GM18909 (cell line): Measurements from ENCODE around the gene SATB1.

ENCODE experiments used
- ATAC-seq: cut with Tn5 transposase; IDR thresholded peaks from one replicate; pipeline ENCODE4 v1.9.1; 2021; ENCODE audit warnings: mild to moderate bottlenecking; ENCODE audit not compliant: unreplicated experiment, poor library complexity

Gene SATB1

DNA sequence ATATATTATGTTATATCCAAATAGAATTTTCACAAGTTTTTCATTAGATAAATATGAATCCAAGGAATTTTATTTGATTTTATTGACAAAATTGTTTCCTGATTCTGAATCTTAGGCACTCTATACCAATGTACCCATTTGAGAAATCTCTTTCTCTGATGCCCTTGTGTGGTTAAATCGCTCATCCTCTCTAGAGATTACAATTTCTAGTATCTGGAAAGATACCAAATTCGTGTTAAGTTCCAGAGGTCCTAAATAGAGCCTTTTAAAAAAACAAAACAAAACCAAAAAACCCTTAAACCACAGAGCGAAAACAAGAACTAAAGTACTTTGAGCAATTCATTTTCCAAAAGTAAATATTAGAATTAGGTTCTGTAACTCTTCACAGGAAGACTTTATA lies 20.0 kb downstream of the SATB1 start:
- ATAC-seq = no peak

DNA sequence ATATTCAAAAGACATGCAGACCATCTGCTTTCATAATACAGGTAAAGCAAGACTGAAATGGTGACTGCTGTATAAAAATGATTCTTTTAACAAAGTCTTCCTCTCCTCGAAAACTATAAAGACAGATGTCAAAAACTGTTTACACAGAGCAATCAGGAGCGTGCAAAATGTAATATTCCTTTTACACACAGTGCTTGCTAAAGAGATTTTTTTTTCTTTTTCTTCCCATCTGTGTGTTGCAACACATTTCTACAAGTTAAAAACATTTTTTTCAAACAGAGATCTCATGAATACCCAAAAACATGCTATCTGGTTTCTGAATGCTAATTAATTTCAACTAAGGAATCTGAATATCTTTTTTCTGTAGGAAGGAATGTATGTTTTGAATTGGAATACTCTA lies 22.1 kb downstream of the SATB1 start:
- ATAC-seq = no peak

DNA sequence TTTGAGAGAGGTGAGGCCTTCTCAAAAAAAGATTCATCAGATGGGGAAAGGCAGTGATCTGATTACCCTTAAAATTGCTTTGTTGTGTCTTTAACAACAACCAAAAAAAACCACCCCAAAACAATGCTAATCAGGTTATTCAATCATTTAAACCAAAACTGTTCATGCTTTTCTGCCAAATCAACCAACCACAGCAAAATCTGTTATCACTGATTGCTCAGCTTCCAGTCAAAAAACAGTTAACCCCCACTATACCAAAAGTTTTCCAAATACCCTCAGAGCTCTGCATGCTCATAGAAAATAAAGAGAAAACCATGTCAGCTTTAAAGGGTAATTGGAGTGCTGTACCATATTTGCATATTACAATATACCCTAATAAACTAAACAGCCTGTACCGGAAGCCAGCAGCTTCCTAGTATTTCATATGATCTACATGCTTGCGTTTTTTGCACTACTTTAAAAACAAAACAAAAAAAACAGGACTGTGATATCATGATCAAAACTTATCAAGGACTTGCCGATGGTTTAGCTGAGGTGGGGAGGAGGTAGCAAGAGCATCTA lies 22.8 kb downstream of the SATB1 start:
- no peak for ATAC-seq

DNA sequence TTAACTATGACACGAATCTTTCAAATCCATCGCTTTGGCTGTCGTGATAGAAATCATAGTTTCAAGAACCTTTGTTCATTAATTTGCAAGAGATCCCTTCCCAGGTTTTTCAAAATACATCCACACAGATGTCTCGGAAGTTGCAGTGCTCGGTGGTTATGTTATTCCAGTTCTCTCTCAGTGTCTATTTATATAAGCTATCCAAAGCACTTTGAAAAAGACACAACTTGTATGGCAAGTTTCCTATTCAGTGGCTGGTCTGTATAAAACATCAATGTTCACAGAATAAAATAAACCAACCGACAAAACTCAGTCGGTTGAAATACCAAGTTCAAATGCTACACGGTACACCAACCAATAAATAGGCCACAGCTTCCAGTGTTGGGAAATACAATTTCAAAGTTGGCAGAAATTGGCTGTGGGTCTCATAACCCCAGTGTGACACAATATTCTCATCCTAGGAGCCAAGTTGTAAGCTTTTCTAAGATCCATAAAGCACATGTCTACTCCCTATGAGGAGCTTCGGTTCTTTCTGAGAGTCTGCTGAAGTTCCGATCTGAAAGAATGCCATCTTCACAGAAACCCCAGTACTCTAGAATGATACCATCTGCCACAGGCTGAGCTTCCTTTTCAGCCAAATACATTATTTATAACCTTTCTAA lies 23.7 kb downstream of the SATB1 start:
- ATAC-seq = no peak

DNA sequence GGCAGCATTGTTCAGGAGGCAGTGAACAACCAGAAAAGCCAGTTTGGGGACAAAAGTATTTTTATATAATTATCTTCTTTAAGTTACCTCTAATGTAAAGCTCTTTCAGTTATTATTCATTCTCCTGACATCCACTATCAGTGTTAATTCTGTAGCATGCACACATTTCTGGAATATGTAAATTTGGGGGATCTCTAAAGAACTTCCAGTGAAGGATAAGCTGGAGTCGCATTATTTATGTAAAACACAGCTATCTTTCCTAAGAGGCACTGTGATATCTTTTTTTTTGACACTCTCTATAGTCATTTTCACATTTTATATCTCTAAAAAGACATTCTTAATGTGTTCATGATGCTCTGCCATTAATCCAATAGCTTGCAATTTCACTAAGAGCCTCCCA lies 26.7 kb downstream of the SATB1 start:
- ATAC-seq = no peak

DNA sequence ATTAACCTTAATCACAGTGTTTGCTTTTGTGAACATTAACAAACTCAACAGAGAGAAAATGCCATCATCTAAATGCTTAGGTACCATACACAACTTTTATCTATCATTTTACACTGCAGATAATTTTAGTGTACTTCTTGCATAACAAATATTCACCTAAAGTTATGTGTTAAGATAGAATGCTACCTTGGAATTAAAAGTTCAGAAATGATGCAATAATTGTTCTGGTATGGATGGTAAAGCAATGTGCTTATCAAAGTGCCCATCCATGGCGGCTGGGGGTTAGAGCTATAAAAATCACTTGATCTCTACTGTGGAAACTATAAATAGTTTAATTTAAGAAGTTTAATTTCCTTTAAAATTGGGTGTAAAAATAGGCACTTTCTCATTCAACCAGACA lies 28.7 kb downstream of the SATB1 start:
- ATAC-seq = no peak

DNA sequence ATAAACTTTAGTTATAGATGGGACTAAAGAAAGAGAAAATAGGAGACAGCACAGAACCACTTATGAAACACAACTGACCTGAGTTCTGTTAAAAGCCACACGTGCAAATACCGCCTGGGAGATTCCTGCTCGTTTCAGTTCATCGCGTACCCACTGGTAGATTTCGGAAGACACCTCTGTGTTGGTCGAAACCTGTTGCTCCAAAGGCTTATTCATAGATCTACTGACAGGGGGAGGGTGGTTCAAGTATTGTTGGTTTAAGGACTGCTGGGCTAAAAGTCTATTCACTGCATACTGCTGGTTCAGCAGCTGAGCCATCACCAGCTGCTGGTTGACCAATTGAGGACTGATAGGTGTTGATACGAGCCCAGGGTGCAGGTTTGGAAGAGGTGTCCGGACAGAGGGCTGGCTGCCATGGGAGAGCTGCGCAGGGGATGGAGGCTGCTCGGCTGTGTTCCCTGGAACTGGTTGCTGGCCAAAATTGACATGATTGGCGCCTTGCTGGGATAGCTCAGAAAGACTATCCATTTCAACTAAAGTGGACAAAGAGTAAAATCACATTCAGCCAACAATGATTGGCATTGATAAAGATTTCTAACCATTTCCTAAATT lies 30.6 kb downstream of the SATB1 start:
- ATAC-seq = no peak

DNA sequence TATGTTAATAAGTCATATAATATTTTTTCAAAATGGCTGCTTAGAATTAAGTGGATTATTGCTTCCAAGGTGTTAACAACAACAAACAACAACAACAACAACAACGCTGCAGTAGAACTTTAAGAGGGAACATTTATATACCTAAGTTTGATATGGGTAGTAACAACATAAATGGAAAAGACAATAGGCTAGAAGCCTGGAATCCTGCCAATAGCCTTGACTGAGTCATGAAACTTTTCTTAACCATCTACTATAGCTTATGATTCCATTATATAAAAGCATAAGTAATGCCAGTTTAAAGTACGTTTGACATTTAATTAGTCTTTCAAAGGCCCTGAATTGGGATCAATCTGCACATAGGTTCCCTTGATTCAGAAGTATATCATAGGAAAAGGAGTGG lies 31.2 kb downstream of the SATB1 start:
- ATAC-seq = no peak

DNA sequence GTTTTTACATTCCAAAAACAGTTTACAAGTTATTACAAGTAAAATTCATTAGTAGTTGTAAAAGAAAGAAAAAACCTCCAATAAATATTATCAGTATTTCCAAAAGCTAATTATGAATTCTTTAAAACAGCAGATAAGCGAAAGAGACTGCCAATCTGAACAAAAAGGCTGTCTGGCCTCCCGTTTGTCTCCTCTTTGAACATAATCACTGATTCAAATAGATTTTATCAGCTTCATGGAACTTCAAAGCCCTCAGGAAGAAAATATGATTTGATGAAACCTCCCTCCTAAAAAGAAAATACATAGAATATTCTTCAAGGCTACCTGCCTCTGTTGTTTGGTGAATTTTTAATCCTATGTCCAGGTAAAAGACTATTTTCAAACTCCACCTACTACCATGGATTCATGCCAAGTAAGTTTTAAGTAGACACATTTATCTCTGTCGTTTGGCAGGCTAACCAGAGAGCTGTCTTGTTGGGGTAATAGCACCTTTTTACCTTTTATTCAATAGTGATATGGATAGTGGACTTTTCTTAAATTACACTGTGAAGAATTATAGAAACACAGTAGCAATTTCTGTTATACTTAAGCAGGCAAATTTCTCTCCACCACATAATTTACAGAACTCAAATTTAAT lies 35.0 kb downstream of the SATB1 start:
- no peak for ATAC-seq

DNA sequence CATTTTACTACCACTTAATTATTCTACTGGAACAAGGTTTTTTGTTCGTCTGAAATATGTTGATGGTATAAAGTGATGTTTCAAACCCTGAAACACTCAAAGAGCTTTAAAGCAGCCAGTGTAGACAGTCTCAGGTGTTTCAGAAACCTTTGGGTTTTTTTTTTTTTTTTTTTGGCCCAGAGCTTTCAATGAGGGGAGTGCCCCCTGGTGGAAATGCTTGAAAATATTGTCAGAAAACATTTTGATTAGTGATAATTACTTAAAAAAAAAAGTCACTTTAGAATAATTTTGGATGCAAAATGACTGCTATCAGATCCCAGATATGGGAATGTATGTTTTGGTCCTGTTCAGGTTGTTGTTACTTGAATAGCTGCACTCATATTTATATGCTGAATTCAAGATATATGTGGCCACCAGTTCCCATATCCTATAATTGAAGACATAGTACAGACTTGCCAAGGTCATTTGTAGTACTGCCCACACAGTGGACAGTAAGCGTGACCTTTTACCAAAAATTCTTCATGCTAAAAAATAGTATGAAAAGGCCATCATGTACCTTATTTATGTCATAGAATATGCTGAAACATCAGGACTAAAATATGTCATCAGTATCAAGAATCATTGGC lies 35.9 kb downstream of the SATB1 start:
- ATAC-seq = no peak

DNA sequence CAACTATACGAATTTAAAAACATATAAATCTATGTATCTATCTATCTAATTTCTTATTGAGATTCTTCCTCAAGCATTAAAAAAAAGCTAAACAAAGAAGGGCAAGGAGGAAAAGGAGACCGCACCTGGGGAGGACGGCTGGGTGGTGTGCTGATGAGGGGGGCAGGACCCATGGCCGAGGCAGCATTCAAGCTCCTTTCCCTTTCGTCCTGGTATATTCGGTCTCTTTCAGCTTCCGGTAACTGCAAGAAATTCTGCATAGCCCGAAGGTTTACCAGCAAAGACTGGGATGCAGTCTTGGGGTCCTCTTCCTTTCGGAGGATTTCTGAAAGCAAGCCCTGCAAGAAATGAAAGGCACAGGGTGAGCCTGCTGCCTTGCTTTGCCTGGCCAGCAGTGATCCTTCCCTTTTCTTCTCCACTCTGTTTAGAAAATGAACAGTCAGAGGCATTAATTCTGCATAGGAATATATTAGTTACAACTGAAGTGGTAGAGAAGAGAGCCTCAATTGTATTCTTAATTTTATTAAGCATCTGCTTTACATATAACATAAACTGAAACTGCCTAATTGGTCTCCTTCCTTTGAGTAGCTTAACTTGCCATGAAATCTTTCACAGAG lies 38.8 kb downstream of the SATB1 start:
- ATAC-seq = no peak

DNA sequence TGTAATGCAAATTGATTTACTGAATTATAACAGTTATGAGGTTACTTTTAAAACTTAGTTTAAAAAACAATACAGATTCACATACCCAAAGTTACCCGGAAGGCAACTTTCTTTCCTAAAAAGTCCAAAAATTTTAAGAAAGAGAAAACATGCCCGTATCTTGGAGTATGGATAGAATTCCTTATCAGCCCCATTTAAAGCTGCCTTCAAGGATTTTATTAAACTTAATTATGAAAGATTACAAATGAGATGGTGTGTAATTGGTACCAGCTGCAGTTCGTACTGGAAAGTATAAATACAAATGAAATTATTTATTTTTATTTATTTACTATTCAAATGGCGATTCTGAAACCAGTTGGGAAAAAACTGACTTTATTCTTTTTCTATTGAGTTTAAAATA lies 39.4 kb downstream of the SATB1 start:
- no peak for ATAC-seq

DNA sequence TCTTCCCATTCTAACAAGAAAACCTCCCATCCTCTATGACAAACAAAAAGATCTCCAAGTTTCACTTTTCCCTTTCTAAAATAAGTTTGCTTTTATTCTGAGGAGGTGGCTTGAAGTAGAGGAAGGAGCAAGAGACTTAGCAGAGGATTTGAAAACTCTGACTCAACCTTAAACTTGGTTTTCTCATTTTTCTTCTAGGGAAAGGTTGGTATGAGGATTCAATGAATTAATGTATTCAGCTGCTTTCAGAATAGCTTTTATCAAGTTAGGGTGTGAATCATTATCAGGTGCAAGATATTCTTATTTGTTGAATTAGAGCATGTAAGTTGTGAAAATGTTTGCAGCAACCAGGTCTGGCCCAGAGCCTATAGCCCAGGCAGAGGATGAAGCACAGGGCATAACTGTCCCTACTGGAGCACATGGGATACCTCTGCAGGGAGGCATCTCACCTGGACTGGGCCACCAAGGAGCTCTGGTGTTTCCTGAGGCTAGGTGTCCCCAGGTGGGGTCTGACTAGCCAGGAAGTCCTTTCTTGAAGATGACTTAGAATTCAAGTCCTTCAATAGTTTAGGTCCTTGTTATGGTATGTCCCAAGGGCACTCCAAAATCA lies 42.3 kb downstream of the SATB1 start:
- ATAC-seq = no peak

DNA sequence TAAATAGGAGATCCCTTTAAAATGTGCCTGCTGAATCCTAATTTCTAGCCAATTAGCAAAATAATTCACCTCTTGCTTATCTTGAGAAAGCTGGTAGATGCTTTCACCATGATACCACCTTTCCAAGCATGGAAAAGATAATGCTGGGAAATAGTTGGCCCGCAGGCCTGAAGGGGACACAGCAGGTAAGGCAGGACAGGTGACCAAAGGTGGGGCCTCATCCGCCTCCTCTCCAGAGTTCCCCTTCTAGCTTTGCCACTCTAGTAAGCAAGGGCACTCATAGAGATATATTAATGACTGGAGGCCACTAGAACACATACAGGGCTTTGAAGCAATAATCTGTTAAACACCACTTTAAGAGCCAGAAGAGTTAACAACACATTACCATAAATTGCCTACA lies 45.5 kb downstream of the SATB1 start:
- ATAC-seq = no peak

DNA sequence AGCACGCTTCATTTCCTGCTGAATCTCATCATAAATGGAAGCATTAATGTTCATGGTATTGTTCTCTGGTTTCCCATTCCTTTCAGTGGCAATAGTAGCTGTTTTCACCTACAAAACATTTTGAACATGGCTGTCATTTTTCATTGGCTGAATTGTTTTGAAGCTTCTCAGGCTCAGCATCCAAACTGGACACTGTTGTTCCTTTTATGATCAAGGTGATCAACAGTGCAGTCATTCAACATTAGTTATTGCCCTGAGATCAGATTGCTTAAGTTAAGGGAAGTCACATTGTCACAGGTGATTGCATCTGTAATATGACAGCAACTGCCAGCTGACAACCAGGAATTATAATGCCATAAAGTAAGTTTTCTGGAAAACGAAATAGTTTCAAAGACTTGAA lies 46.9 kb downstream of the SATB1 start:
- no peak for ATAC-seq

DNA sequence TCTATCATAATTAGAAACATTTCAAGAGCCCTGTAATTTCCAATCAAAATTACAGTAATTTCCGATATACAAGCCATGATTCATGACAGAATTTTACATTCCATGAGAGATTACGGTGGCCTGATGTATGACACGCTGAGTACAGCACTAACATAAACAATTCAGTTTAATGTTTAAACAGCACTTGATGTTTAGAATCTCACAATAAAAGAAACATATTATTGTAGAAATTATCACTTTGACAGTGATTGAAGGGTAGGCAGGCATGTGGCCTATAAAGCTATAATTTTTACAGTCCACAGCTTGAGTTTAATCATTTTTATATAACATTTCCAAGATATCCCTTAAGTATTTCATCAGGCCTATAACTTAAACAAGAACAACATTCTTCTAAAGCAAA lies 48.5 kb downstream of the SATB1 start:
- ATAC-seq = no peak

DNA sequence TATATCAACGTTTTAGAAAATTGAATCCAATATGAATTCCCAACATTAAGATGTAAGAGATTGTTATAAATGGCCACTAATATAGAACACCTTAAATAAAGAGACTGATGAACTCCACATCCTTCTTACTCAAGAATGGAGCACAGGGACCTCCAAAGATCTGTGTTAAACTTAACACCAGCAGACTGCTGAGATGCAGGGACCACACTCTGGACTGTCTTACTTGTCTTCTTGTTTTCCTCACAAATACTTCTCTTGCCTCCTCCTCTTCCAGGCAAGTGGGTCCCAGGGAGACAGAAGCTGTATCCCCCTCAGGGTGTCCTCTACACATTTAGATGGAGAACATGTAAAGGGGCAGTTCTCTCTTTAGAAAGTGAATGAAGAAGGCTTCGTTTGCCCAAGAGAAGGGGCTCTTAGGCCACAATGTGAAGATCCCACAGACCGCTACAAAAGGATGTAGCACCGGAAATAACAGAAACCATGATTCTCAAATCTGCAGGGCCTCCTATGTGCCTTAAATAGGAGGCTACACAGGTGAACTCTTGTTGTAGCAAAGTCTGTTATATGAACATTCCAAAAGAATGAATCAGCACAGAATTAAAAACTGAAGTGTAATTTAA lies 52.2 kb downstream of the SATB1 start:
- no peak for ATAC-seq

DNA sequence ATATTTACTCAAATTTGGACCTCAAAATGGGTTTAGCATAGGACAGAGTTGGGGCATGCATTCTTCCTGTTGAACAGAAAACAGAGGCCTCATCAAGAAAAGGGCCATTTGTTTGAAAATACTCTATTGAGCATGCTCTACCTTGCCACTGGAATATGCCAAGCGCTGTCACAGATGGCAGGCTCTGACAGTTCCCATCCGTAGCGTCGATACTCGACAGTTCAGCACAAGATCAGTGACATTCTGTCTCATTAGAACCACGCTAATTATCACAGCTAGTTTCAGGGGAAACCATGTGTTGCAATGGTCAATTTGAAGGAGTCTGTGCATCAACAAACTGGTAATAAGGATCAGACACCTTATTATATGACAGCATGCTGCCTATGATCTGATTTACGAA lies 54.5 kb downstream of the SATB1 start:
- ATAC-seq = no peak

DNA sequence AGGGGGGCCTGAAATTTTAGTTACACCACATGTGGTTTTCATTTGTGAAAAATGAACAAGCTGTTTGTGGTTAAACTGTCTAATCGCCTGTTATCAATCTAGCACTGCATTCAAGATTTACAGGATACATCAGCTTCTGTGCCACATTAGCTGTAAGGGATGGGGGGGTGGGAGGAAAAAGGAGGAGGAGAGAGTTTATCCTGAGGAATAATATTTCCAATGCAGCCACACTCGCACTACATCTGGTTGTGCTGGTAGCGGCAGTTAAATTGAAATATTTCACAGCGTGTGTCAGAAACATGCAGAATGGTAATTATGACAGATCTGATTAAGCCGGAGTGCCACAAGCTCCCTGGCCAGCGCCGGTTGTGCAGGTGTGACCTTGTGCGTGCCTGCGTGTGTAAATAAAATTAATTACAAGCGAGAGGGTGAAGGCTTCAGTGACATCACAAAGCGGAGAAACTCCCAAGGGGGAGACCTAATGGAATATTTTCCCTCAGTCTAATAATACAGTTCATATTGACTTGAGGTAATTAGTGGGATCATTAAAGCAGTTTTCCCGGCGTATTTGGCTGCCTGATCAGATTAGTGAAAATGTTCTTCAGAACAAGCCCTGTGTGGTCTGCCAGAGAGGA lies 55.5 kb downstream of the SATB1 start:
- ATAC-seq = no peak

DNA sequence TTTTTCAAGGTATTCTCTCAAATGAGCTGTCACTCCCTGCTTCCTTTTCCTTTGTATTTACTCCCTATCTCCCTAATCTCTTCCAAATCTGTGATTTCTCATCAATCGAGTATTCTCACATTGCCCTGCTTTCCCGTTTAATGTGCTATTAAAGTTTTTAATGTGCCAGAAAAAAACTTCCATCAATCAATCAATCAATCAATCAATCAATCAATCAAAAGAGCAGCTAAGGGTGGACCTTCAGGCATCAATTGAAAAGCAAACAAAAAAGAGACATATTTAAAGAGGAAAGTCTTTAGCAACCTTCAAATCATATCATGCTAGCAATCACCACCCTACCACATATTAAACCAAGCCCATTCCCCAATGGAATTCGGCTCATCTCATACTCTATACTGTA lies 58.9 kb downstream of the SATB1 start:
- no peak for ATAC-seq
